ENCODE data around the gene AFF4.

AFF4 gene

GRCh38 chr5:132839426-132840301 is 123.8 kb downstream of the AFF4 start:
- no peak for DNase-seq (ENCODE audit: low spot score)
- no peaks in the 10 kb centered on the region for H3K36me3 ChIP-seq (ENCODE audit: low read depth)
- TF ChIP-seq CTCF (IDR thresholded peaks at IDR 0.05; ENCODE audit: poor library complexity, severe bottlenecking) = no peak
- no peaks in the 10 kb centered on the region for H3K27me3 ChIP-seq (ENCODE audit: insufficient read depth, poor library complexity, severe bottlenecking)
- ATAC-seq (ENCODE audit: low read depth) = peak; percentile 87
- H3K9me3 ChIP-seq (ENCODE audit: severe bottlenecking) = no peaks in the 10 kb centered on the region
- H3K4me1 ChIP-seq (ENCODE audit: insufficient read depth, poor library complexity, severe bottlenecking) = peaks cover 17% of the 10 kb centered on the region
- H3K4me3 ChIP-seq (ENCODE audit: severe bottlenecking) = no peak overlapping the region
- H3K27ac ChIP-seq (ENCODE audit: poor library complexity, severe bottlenecking) = peak overlapping the region; percentile 20

GRCh38 chr5:132838516-132839282 is 124.7 kb downstream of the AFF4 start:
- DNase-seq (ENCODE audit: low spot score) = no peak
- Histone ChIP-seq H3K4me1 (ENCODE audit: insufficient read depth, poor library complexity, severe bottlenecking) (peaks cover 17% of the 10 kb centered on the region), H3K27ac (ENCODE audit: poor library complexity, severe bottlenecking) (no peak overlapping the region), H3K9me3 (ENCODE audit: severe bottlenecking) (no peaks in the 10 kb centered on the region), H3K27me3 (ENCODE audit: insufficient read depth, poor library complexity, severe bottlenecking) (no peaks in the 10 kb centered on the region), H3K36me3 (ENCODE audit: low read depth) (no peaks in the 10 kb centered on the region), H3K4me3 (ENCODE audit: severe bottlenecking) (no peak overlapping the region)
- no peak for TF ChIP-seq CTCF (IDR thresholded peaks at IDR 0.05; ENCODE audit: poor library complexity, severe bottlenecking)
- ATAC-seq (ENCODE audit: low read depth) = no peak

- H3K4me1 ChIP-seq (ENCODE audit: insufficient read depth, poor library complexity, severe bottlenecking) = peaks cover 17% of the 10 kb centered on the region
- no peak for TF ChIP-seq CTCF (IDR thresholded peaks at IDR 0.05; ENCODE audit: poor library complexity, severe bottlenecking)
Observed at GRCh38 chr5:132837868-132838267, 125.6 kb downstream of the AFF4 start.

GRCh38 chr5:132836852-132837251 is 126.6 kb downstream of the AFF4 start:
- no peak for DNase-seq (ENCODE audit: low spot score)
- no peaks in the 10 kb centered on the region for H3K36me3 ChIP-seq (ENCODE audit: low read depth)
- no peak overlapping the region for H3K4me3 ChIP-seq (ENCODE audit: severe bottlenecking)
- H3K27ac ChIP-seq (ENCODE audit: poor library complexity, severe bottlenecking) = no peak overlapping the region
- peaks cover 17% of the 10 kb centered on the region for H3K4me1 ChIP-seq (ENCODE audit: insufficient read depth, poor library complexity, severe bottlenecking)
- ATAC-seq (ENCODE audit: low read depth) = no peak
- no peaks in the 10 kb centered on the region for H3K9me3 ChIP-seq (ENCODE audit: severe bottlenecking)
- no peak for TF ChIP-seq CTCF (IDR thresholded peaks at IDR 0.05; ENCODE audit: poor library complexity, severe bottlenecking)
- H3K27me3 ChIP-seq (ENCODE audit: insufficient read depth, poor library complexity, severe bottlenecking) = no peaks in the 10 kb centered on the region

More at GRCh38 chr5:132837868-132838267, 125.6 kb downstream of the AFF4 start:
- Histone ChIP-seq H3K4me3 (ENCODE audit: severe bottlenecking) (no peak overlapping the region), H3K36me3 (ENCODE audit: low read depth) (no peaks in the 10 kb centered on the region), H3K27me3 (ENCODE audit: insufficient read depth, poor library complexity, severe bottlenecking) (no peaks in the 10 kb centered on the region), H3K9me3 (ENCODE audit: severe bottlenecking) (no peaks in the 10 kb centered on the region), H3K27ac (ENCODE audit: poor library complexity, severe bottlenecking) (no peak overlapping the region)
- DNase-seq (ENCODE audit: low spot score) (no peak), ATAC-seq (ENCODE audit: low read depth) (no peak)
